Mucosa of rectum (tissue), 2 donors: ENCODE measurements around the gene HIP1.
"Not testable (repeated sequence)": the region's sequence is repeated elsewhere in the genome, so short reads cannot be mapped to it uniquely, and the experiment has no call there.

Experiments
- H3K27ac ChIP-seq, 2 donors: one replicate each; pipeline ENCODE4 v1.7.0; 2013; ENCODE audit warnings: inconsistent platforms in 2 of 2, low read depth in 2 of 2, low read length in 2 of 2
- H3K27me3 ChIP-seq, 2 donors: one replicate each; pipeline ENCODE4 v1.7.0; 2013; ENCODE audit warnings: low read length in 2 of 2; ENCODE audit not compliant: control insufficient read depth in 2 of 2, insufficient read depth in 2 of 2
- H3K36me3 ChIP-seq, 2 donors: one replicate each; pipeline ENCODE4 v1.7.0; 2013; ENCODE audit warnings: low read length in 2 of 2; ENCODE audit not compliant: control insufficient read depth in 2 of 2, insufficient read depth in 2 of 2
- H3K4me1 ChIP-seq, 2 donors: one replicate each; pipeline ENCODE4 v1.7.0; 2013; ENCODE audit warnings: low read length in 2 of 2, mild to moderate bottlenecking in 1 of 2; ENCODE audit not compliant: control insufficient read depth in 2 of 2, insufficient read depth in 2 of 2
- H3K4me3 ChIP-seq, 2 donors: one replicate each; pipeline ENCODE4 v1.7.0; 2013; ENCODE audit warnings: low read length in 2 of 2
- H3K9ac ChIP-seq, 2 donors: one replicate each; pipeline ENCODE4 v1.7.0; 2013; ENCODE audit warnings: low read length in 2 of 2, low read depth in 1 of 2, mild to moderate bottlenecking in 1 of 2
- H3K9me3 ChIP-seq, 2 donors: one replicate each; pipeline ENCODE4 v1.7.0; 2013; ENCODE audit warnings: low read length in 2 of 2; ENCODE audit not compliant: control insufficient read depth in 2 of 2
- donor health status: healthy.
- donor health status: Normal muscosa, but diverticular disease.

HIP1 gene

DNA sequence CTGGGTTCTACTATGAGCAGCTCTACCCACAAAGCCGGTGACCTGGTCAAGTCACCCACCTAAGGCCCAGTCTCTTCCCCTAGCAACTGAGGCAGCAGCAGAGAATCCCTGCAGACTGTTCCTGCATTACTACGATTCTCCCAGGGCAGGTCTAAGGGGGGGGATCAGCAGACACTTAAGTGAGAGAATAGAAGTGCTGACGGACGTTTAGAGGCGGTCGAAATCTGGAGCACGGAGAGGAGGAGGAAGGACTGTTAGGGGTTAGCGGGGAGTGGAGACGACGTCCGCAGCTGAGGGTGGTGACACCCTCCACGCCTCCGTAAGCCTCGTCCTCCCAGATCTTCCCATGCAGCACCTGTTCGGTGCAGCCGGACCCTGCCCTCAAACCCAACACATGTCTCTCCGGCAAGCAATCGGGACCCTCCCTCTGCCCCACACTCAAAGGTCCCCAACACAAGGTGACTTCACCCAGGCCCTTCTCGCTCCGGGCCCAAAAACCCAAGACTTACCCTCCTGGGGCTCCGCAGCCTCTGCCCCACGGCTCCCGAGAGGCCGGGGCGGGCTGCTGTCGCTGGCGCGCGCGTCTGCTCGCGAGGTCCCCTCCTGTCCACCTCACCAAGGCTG lies 253.3 kb downstream of the HIP1 start:
- not testable (repeated sequence) for H3K27me3 ChIP-seq, H3K9me3 ChIP-seq, H3K4me1 ChIP-seq, H3K36me3 ChIP-seq
- Histone ChIP-seq H3K9ac (peak overlapping the region; percentile 24 to 70), H3K4me3 (peak overlapping the region; percentile 72 to 76), H3K27ac (peak overlapping the region in 1 of 2 donors; percentile 68)
